ENCODE measurements around the gene MRPL45. TPM values are rescaled to one million over a fixed set of nuclear protein-coding genes. Genes with fewer than 3 reads are reported as not detected.

The MRPL45 gene
- total and polyA plus RNA-seq, 2 of the 13 experiments (the other 11 are each of a cell fraction or from before 2014, with no cell fraction given), result 89.5 to 157 TPM

GRCh38 chr17:38358586-38359513 lies 61.9 kb downstream of the MRPL45 start (continued):
- TF ChIP-seq ZNF318 (CRISPR knock-in tag; IDR thresholded peaks at IDR 0.05), result no peak
- no peak for TF ChIP-seq CHCHD3 (CRISPR knock-in tag; IDR thresholded peaks at IDR 0.05)
- 0 out of 2 replicates have a peak, but pooled peaks have one; percentile 20 for TF ChIP-seq ISX (CRISPR knock-in tag; conservative IDR thresholded peaks at IDR 0.05)
- no peak for TF ChIP-seq ZNF570 (CRISPR knock-in tag; IDR thresholded peaks at IDR 0.05; ENCODE audit: borderline replicate concordance)
- 0 out of 2 replicates have a peak, but pooled peaks have one; percentile 12 for TF ChIP-seq SMAD3 (CRISPR knock-in tag; IDR thresholded peaks at IDR 0.05)
- no peak for TF ChIP-seq BHLHE40 (IDR thresholded peaks at IDR 0.05; ENCODE audit: low read length)
- TF ChIP-seq KDM6A (CRISPR knock-in tag; IDR thresholded peaks at IDR 0.05; ENCODE audit: low read depth), result peak; percentile 45; the same call in 1 of the 2 replicates
- TF ChIP-seq ASH2L (IDR thresholded peaks at IDR 0.05; ENCODE audit: insufficient read length, low read depth, low read length), result peak; percentile 94
- TF ChIP-seq CEBPG (CRISPR knock-in tag; IDR thresholded peaks at IDR 0.05), result no peak
- peak; percentile 30; the same call in 1 of the 2 replicates for TF ChIP-seq ISL2 (CRISPR knock-in tag; IDR thresholded peaks at IDR 0.05)
- TF ChIP-seq JUNB (CRISPR knock-in tag; IDR thresholded peaks at IDR 0.05; ENCODE audit: borderline replicate concordance), result no peak
- TF ChIP-seq HDAC1 (CRISPR knock-in tag; IDR thresholded peaks at IDR 0.05), result peak; percentile 22; the same call in 1 of the 2 replicates
- TF ChIP-seq TBL1XR1 (IDR thresholded peaks at IDR 0.05; ENCODE audit: borderline replicate concordance, low read length, partially characterized antibody), result no peak
- peak; percentile 52 for TF ChIP-seq HNF4A (CRISPR knock-in tag; IDR thresholded peaks at IDR 0.05)
- TF ChIP-seq HOXA5 (CRISPR knock-in tag; IDR thresholded peaks at IDR 0.05), result no peak
- no peak for TF ChIP-seq HIVEP1 (CRISPR knock-in tag; IDR thresholded peaks at IDR 0.05)
